ENCODE measurements around the gene HYAL4. TPM values are rescaled to one million over a fixed set of nuclear protein-coding genes. Genes with fewer than 3 reads are reported as not detected.
"Not testable (repeated sequence)": the region's sequence is repeated elsewhere in the genome, so short reads cannot be mapped to it uniquely, and the experiment has no call there.

HYAL4 gene
- total and polyA plus RNA-seq, 5 experiments from 2014 or later = not detected

DNA sequence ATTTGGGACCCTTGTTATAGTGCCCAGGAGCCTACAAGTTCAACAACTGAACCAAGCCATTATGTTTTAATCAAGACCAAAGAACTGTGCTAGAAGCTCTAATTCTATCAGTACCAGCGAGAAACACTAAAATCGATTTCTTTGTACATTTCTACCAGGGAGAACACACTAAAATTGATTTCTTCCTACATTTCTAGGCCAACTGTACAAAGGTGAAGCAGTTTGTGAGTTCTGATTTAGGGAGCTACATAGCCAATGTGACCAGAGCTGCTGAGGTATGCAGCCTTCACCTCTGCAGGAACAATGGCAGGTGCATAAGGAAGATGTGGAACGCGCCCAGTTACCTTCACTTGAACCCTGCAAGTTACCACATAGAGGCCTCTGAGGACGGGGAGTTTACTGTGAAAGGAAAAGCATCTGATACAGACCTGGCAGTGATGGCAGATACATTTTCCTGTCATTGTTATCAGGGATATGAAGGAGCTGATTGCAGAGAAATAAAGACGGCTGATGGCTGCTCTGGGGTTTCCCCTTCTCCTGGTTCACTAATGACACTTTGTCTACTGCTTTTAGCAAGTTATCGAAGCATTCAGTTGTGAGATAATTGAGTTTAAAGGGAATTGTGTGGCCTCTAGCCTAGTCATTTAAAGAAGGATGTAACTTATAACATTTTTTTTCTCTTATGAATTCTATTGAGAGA is 31.7 kb downstream of the HYAL4 start:
- POLR2A ChIA-PET = no interaction called here

GRCh38 chr7:123879628-123880027 is 34.7 kb downstream of the HYAL4 start:
- H3K36me3 Mint-ChIP-seq = no peaks in the 10 kb centered on the region
- DNase-seq (no peak), ATAC-seq (no peak)
- H3K27ac Mint-ChIP-seq = no peak overlapping the region
- POLR2A ChIA-PET = no interaction called here
- no peaks in the 10 kb centered on the region for H3K9me3 Mint-ChIP-seq
- H3K4me3 Mint-ChIP-seq = no peak overlapping the region
- no peaks in the 10 kb centered on the region for H3K4me1 Mint-ChIP-seq
- peaks cover 1 to 25% (median 6%) of the 10 kb centered on the region in 5 donors for H3K27me3 Mint-ChIP-seq

More for the DNA sequence above, 31.7 kb downstream of the HYAL4 start:
- no peak overlapping the region for H3K27ac Mint-ChIP-seq
- peaks cover 0 to 4% (median 0%) of the 10 kb centered on the region in 4 donors for H3K4me1 Mint-ChIP-seq
- H3K27me3 Mint-ChIP-seq = peaks cover 0 to 16% (median 2%) of the 10 kb centered on the region in 5 donors
- no peak overlapping the region for H3K4me3 Mint-ChIP-seq
- no peaks in the 10 kb centered on the region for H3K9me3 Mint-ChIP-seq
- H3K36me3 Mint-ChIP-seq = no peaks in the 10 kb centered on the region
- no peak for ATAC-seq
- no peak for DNase-seq

DNA sequence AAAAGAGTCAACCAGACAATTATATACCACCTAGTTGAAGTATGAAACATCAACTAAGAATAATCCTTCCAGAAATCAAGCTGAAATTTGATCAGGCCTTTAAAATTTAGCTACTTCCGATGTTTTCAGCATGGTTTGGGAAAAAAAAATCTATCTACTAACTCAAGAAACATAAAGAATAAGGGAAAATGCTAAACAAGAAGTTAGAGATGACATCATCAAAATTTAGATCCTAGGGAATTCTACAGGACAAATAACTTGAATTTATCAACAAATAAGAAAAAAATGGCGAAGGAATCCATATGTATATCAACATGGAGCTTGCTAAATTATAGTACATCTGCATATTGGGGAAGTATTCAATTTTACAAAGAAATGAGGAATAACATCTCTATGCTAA is 36.3 kb downstream of the HYAL4 start:
- no peak for ATAC-seq
- Mint-ChIP-seq H3K9me3 (no peaks in the 10 kb centered on the region), H3K27me3 (peaks cover 1 to 30% (median 6%) of the 10 kb centered on the region in 5 donors)

GRCh38 chr7:123883154-123883553 is 38.2 kb downstream of the HYAL4 start:
- Mint-ChIP-seq H3K27me3 (peaks cover 1 to 30% (median 6%) of the 10 kb centered on the region in 5 donors), H3K27ac (no peak overlapping the region), H3K4me3 (no peak overlapping the region), H3K36me3 (no peaks in the 10 kb centered on the region), H3K4me1 (no peaks in the 10 kb centered on the region), H3K9me3 (peaks cover 0 to 2% (median 0%) of the 10 kb centered on the region in 9 donors)
- POLR2A ChIA-PET = no interaction called here
- ATAC-seq (no peak), DNase-seq (no peak)

More for the DNA sequence above, 36.3 kb downstream of the HYAL4 start:
- DNase-seq = no peak
- Mint-ChIP-seq H3K36me3 (no peaks in the 10 kb centered on the region), H3K4me3 (no peak overlapping the region), H3K4me1 (no peaks in the 10 kb centered on the region), H3K27ac (no peak overlapping the region)
- POLR2A ChIA-PET = no interaction called here

DNA sequence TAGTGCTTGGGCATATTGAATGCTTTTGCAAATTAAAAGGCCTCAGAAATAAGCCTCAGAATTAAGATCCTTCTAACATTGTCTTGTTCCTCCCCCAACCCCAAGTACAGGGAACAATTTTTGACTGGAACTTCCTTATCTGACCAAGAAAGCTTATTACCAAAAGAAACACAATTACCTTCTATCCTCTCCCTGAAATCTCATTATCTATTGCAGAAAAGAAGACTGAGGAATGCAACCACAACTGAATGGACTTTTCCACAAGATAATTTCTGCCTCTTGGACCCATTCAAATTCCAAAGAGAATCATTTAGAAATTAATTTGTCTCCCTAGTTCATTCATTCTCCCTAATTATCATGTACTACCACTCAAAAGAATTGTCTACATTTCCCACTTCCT is 43.2 kb downstream of the HYAL4 start:
- no peak for ATAC-seq
- DNase-seq = no peak
- POLR2A ChIA-PET = no interaction called here
- Mint-ChIP-seq H3K36me3 (peaks cover 0 to 8% (median 3%) of the 10 kb centered on the region in 3 donors), H3K4me3 (no peak overlapping the region), H3K27me3 (peaks cover 0 to 19% (median 6%) of the 10 kb centered on the region in 5 donors), H3K9me3 (peaks cover 0 to 19% (median 10%) of the 10 kb centered on the region in 9 donors), H3K4me1 (no peaks in the 10 kb centered on the region), H3K27ac (no peak overlapping the region)

DNA sequence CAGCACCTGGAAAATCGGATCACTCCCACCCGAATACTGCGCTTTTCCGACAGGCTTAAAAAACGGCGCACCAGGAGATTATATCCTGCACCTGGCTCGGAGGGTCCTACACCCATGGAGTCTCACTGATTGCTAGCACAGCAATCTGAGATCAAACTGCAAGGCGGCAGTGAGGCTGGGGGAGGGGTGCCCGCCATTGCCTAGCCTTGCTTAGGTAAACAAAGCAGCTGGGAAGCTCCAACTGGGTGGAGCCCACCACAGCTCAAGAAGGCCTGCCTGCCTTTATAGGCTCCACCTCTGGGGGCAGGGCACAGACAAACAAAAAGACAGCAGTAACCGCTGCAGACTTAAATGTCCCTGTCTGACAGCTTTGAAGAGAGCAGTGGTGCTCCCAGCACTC is 49.8 kb downstream of the HYAL4 start:
- Mint-ChIP-seq H3K36me3 (peaks cover 0 to 14% (median 7%) of the 10 kb centered on the region in 3 donors), H3K9me3 (peaks cover 4 to 41% (median 29%) of the 10 kb centered on the region in 9 donors), H3K27me3 (peaks cover 2 to 27% (median 4%) of the 10 kb centered on the region in 5 donors)
- H3K4me1 Mint-ChIP-seq, H3K27ac Mint-ChIP-seq, ATAC-seq, DNase-seq, POLR2A ChIA-PET, H3K4me3 Mint-ChIP-seq: not testable (repeated sequence)

- Mint-ChIP-seq H3K27ac (no peak overlapping the region), H3K4me3 (no peak overlapping the region), H3K4me1 (no peaks in the 10 kb centered on the region), H3K9me3 (peaks cover 3 to 15% (median 6%) of the 10 kb centered on the region in 9 donors), H3K36me3 (peaks cover 0 to 4% (median 0%) of the 10 kb centered on the region in 3 donors), H3K27me3 (peaks cover 0 to 17% (median 0%) of the 10 kb centered on the region in 5 donors)
- POLR2A ChIA-PET = no interaction called here
- no peak for DNase-seq
- no peak for ATAC-seq
Measured at GRCh38 chr7:123901101-123901500, 56.1 kb downstream of the HYAL4 start.

DNA sequence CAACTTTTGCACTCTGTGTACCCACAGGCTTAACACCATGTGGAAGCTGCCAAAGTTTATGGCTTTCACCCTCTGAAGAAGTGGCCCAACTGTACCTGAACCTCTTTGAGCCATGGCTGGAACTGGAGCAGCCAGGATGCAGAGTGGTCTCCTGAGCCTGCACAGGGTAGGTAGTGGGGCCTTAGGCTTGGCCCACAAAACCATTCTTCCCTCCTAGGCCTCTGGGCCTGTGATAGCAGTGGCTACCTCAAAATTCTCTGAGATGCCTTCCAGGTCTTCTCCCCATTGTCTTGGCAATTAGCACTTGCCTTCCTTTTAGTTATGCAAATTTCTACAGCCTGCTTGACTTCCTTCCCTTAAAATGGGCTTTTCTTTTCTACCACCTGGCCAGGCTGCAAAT is 60.7 kb downstream of the HYAL4 start:
- H3K9me3 Mint-ChIP-seq = peaks cover 1 to 13% (median 8%) of the 10 kb centered on the region in 9 donors
- ATAC-seq (no peak), DNase-seq (no peak)
- no peak overlapping the region for H3K27ac Mint-ChIP-seq
- no peak overlapping the region for H3K4me3 Mint-ChIP-seq
- H3K27me3 Mint-ChIP-seq = peaks cover 0 to 10% (median 0%) of the 10 kb centered on the region in 5 donors
- peaks cover 0 to 5% (median 0%) of the 10 kb centered on the region in 3 donors for H3K36me3 Mint-ChIP-seq
- POLR2A ChIA-PET = no interaction called here
- no peaks in the 10 kb centered on the region for H3K4me1 Mint-ChIP-seq

- Mint-ChIP-seq H3K36me3 (no peaks in the 10 kb centered on the region), H3K4me3 (no peak overlapping the region), H3K9me3 (no peaks in the 10 kb centered on the region), H3K27ac (no peak overlapping the region), H3K27me3 (peaks cover 0 to 11% (median 6%) of the 10 kb centered on the region in 5 donors), H3K4me1 (no peaks in the 10 kb centered on the region)
- POLR2A ChIA-PET = no interaction called here
- ATAC-seq (no peak), DNase-seq (no peak)
Measured at GRCh38 chr7:123916240-123916724, 71.3 kb downstream of the HYAL4 start.

GRCh38 chr7:123917878-123918277 is 72.9 kb downstream of the HYAL4 start:
- Mint-ChIP-seq H3K36me3 (no peaks in the 10 kb centered on the region), H3K27ac (no peak overlapping the region), H3K27me3 (peaks cover 0 to 11% (median 4%) of the 10 kb centered on the region in 5 donors), H3K9me3 (no peaks in the 10 kb centered on the region), H3K4me1 (no peaks in the 10 kb centered on the region), H3K4me3 (no peak overlapping the region)
- DNase-seq = no peak
- no peak for ATAC-seq
- POLR2A ChIA-PET = no interaction called here

- DNase-seq (no peak), ATAC-seq (no peak)
- no peaks in the 10 kb centered on the region for H3K4me1 Mint-ChIP-seq
- peaks cover 0 to 10% (median 4%) of the 10 kb centered on the region in 5 donors for H3K27me3 Mint-ChIP-seq
- H3K27ac Mint-ChIP-seq = no peak overlapping the region
- no peaks in the 10 kb centered on the region for H3K36me3 Mint-ChIP-seq
- no peak overlapping the region for H3K4me3 Mint-ChIP-seq
- no peaks in the 10 kb centered on the region for H3K9me3 Mint-ChIP-seq
- POLR2A ChIA-PET = interaction anchor here (0.7 kb wide), 1 partner anchor 429 kb away, joined by 3 read pairs; no protein-coding TSS in a partner anchor
Measured at GRCh38 chr7:123918309-123918708, 73.3 kb downstream of the HYAL4 start.

GRCh38 chr7:123923599-123923998 is 78.6 kb downstream of the HYAL4 start:
- Mint-ChIP-seq H3K4me1 (no peaks in the 10 kb centered on the region), H3K9me3 (no peaks in the 10 kb centered on the region), H3K27me3 (peaks cover 5 to 23% (median 8%) of the 10 kb centered on the region in 5 donors), H3K27ac (no peak overlapping the region), H3K36me3 (no peaks in the 10 kb centered on the region), H3K4me3 (no peak overlapping the region)
- POLR2A ChIA-PET = no interaction called here
- no peak for ATAC-seq
- DNase-seq = no peak

GRCh38 chr7:123924941-123925340 is 80.0 kb downstream of the HYAL4 start, which contains the start of gene SPAM1:
SPAM1 (plus strand) TSS chr7:123925241; CDS start chr7:123953571, 28,330 bp downstream.
- Mint-ChIP-seq H3K27me3 (peaks cover 5 to 23% (median 13%) of the 10 kb centered on the region in 5 donors), H3K9me3 (no peaks in the 10 kb centered on the region), H3K4me3 (no peak within 1 kb of the TSS), H3K4me1 (no peaks in the 10 kb centered on the region), H3K27ac (peak within 1 kb of the TSS in 1 of 10 donors; percentile 31), H3K36me3 (no peaks in the 10 kb centered on the region)
- DNase-seq (no peak), ATAC-seq (no peak)
- POLR2A ChIA-PET = no interaction called here

Measured in naive thymus-derived CD8-positive, alpha-beta T cell (primary cell).